Neutrophil (primary cell): Measurements from ENCODE around the gene TMEM87B.

ENCODE experiments used
- H3K27ac ChIP-seq: fragments of 200-600 bp; sonication (generic); 2 replicates; pipeline ENCODE4 v1.5.1; 2016; ENCODE audit warnings: mild to moderate bottlenecking, moderate library complexity
- H3K27me3 ChIP-seq: fragments of 200-600 bp; sonication (generic); 2 replicates; pipeline ENCODE4 v1.6.0; 2016; ENCODE audit warnings: mild to moderate bottlenecking
- H3K36me3 ChIP-seq: fragments of 200-600 bp; sonication (generic); 2 replicates; pipeline ENCODE4 v1.5.1; 2017
- H3K4me1 ChIP-seq, 2 experiments: fragments of 200-600 bp in 1 of 2; sonication (generic) in 1 of 2; 1 replicate in 1 of 2; 2 replicates in 1 of 2; pipeline versions ENCODE4 v1.5.1 to v1.6.1; 2013 to 2016; ENCODE audit warnings: low read depth in 1 of 2, low read length in 1 of 2, mild to moderate bottlenecking in 1 of 2, moderate library complexity in 1 of 2; ENCODE audit not compliant: control insufficient read depth in 1 of 2, insufficient read depth in 1 of 2
- H3K4me3 ChIP-seq, 2 experiments: fragments of 200-600 bp in 1 of 2; sonication (generic) in 1 of 2; 1 replicate in 1 of 2; 2 replicates in 1 of 2; pipeline ENCODE4 v1.5.1; 2013 to 2016; ENCODE audit warnings: low read depth in 1 of 2, low read length in 1 of 2, mild to moderate bottlenecking in 1 of 2, moderate library complexity in 1 of 2
- H3K9me3 ChIP-seq: fragments of 200-600 bp; sonication (generic); 2 replicates; pipeline ENCODE4 v1.5.1; 2016
- CTCF ChIP-seq: fragments of 200-600 bp; sonication (generic); IDR thresholded peaks from 2 replicates; pipeline ENCODE4 v1.5.1; 2016; ENCODE audit warnings: antibody characterized with exemption

TMEM87B gene

GRCh38 chr2:112021781-112022231, 33.3 kb upstream of the TMEM87B start:
- no peaks in the 10 kb centered on the region for H3K36me3 ChIP-seq
- H3K4me3 ChIP-seq = no peak overlapping the region
- no peaks in the 10 kb centered on the region for H3K27me3 ChIP-seq
- TF ChIP-seq CTCF = no peak
- no peak overlapping the region for H3K27ac ChIP-seq
- H3K9me3 ChIP-seq = no peaks in the 10 kb centered on the region
- H3K4me1 ChIP-seq = no peaks in the 10 kb centered on the region

GRCh38 chr2:112023707-112024106, 31.4 kb upstream of the TMEM87B start:
- H3K4me1 ChIP-seq = no peaks in the 10 kb centered on the region
- H3K27ac ChIP-seq = no peak overlapping the region

GRCh38 chr2:112024231-112024630, 30.8 kb upstream of the TMEM87B start:
- no peak for TF ChIP-seq CTCF
- H3K27me3 ChIP-seq = no peaks in the 10 kb centered on the region
- no peaks in the 10 kb centered on the region for H3K9me3 ChIP-seq
- H3K4me1 ChIP-seq = no peaks in the 10 kb centered on the region
- no peaks in the 10 kb centered on the region for H3K36me3 ChIP-seq
- H3K4me3 ChIP-seq = no peak overlapping the region
- H3K27ac ChIP-seq = no peak overlapping the region

More at GRCh38 chr2:112023707-112024106, 31.4 kb upstream of the TMEM87B start:
- no peak overlapping the region for H3K4me3 ChIP-seq
- TF ChIP-seq CTCF = no peak
- no peaks in the 10 kb centered on the region for H3K27me3 ChIP-seq
- H3K9me3 ChIP-seq = no peaks in the 10 kb centered on the region
- no peaks in the 10 kb centered on the region for H3K36me3 ChIP-seq

- no peak overlapping the region for H3K4me3 ChIP-seq
- H3K4me1 ChIP-seq = no peaks in the 10 kb centered on the region
- H3K9me3 ChIP-seq = no peaks in the 10 kb centered on the region
- H3K27ac ChIP-seq = no peak overlapping the region
- H3K36me3 ChIP-seq = no peaks in the 10 kb centered on the region
- H3K27me3 ChIP-seq = no peaks in the 10 kb centered on the region
- no peak for TF ChIP-seq CTCF
Observed at GRCh38 chr2:112024896-112025491, 30.1 kb upstream of the TMEM87B start.

- no peak for TF ChIP-seq CTCF
- no peaks in the 10 kb centered on the region for H3K27me3 ChIP-seq
Observed at GRCh38 chr2:112026509-112026908, 28.6 kb upstream of the TMEM87B start.

GRCh38 chr2:112027767-112028166, 27.3 kb upstream of the TMEM87B start:
- TF ChIP-seq CTCF = no peak
- no peak overlapping the region for H3K27ac ChIP-seq
- H3K4me3 ChIP-seq = no peak overlapping the region
- no peaks in the 10 kb centered on the region for H3K27me3 ChIP-seq
- no peaks in the 10 kb centered on the region for H3K36me3 ChIP-seq
- H3K9me3 ChIP-seq = no peaks in the 10 kb centered on the region
- peaks cover 0 to 14% of the 10 kb centered on the region in 2 experiments for H3K4me1 ChIP-seq

More at GRCh38 chr2:112026509-112026908, 28.6 kb upstream of the TMEM87B start:
- no peak overlapping the region for H3K4me3 ChIP-seq
- H3K9me3 ChIP-seq = no peaks in the 10 kb centered on the region
- no peaks in the 10 kb centered on the region for H3K36me3 ChIP-seq
- no peak overlapping the region for H3K27ac ChIP-seq
- peaks cover 0 to 2% of the 10 kb centered on the region in 2 experiments for H3K4me1 ChIP-seq
